ENCODE results near the gene ACSL3.

- TF ChIP-seq POLR2AphosphoS5 (IDR thresholded peaks at IDR 0.05) (no peak), CTCF (IDR thresholded peaks at IDR 0.05) (no peak), POLR2A (IDR thresholded peaks at IDR 0.05) (no peak)
Measured at GRCh38 chr2:222828572-222828971, 32.3 kb upstream of the ACSL3 start.

All from prostate gland (tissue), 2 donors.